GM12873 (cell line): Measurements from ENCODE around the gene SIK3.

Source experiments
- TF ChIP-seq, protein P1 (sequence below): IDR thresholded peaks from 2 replicates; pipeline ENCODE4 v1.5.1; 2012; ENCODE audit warnings: low read depth, mild to moderate bottlenecking, moderate library complexity, low read length, control low read depth; ENCODE audit not compliant: insufficient read depth; ENCODE audit errors: missing control alignments

SIK3 gene

GRCh38 chr11:116852261-116853031 lies 245.8 kb downstream of the SIK3 start:
- TF ChIP-seq, protein P1, sequence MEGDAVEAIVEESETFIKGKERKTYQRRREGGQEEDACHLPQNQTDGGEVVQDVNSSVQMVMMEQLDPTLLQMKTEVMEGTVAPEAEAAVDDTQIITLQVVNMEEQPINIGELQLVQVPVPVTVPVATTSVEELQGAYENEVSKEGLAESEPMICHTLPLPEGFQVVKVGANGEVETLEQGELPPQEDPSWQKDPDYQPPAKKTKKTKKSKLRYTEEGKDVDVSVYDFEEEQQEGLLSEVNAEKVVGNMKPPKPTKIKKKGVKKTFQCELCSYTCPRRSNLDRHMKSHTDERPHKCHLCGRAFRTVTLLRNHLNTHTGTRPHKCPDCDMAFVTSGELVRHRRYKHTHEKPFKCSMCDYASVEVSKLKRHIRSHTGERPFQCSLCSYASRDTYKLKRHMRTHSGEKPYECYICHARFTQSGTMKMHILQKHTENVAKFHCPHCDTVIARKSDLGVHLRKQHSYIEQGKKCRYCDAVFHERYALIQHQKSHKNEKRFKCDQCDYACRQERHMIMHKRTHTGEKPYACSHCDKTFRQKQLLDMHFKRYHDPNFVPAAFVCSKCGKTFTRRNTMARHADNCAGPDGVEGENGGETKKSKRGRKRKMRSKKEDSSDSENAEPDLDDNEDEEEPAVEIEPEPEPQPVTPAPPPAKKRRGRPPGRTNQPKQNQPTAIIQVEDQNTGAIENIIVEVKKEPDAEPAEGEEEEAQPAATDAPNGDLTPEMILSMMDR, result no peak

DNA sequence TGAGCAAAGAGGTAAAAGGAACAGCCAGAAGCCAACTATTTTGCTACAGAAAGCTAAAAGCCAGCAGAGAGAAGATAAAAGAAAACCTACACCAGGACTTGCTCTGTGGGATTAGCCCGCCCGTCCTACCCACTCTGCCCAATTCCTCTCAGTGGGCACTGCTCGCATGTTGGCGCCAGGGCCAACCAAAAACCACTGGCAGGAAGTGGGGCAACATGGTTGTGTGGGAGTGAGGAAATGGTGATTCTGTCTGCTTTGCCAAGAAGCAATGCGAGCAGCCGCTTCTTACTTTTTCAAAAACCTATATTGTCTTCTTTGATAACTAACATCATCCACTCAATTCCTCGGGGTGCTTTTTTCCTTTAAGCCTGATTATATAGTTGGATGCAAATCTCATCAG lies 246.6 kb downstream of the SIK3 start:
- TF ChIP-seq, protein P1, result no peak

DNA sequence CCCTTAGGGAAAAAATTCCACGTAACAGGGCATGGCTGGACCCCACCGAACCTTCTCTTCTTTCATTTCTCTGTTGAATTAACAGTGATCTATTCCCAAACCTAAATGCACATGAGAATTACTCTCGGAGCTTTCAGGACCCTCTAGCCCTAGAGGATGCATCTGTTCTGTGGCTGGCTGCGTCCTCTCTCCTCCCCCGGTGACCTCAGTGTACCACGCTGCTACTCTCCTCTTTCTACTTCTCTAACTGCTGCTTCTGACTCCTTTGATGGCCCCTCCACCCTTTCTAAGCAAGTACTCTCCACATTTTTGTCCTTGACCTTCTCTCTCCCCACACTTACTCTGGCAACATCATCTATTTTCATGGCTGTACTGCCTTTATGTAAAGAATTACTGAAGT lies 248.7 kb downstream of the SIK3 start:
- TF ChIP-seq, protein P1, result no peak

DNA sequence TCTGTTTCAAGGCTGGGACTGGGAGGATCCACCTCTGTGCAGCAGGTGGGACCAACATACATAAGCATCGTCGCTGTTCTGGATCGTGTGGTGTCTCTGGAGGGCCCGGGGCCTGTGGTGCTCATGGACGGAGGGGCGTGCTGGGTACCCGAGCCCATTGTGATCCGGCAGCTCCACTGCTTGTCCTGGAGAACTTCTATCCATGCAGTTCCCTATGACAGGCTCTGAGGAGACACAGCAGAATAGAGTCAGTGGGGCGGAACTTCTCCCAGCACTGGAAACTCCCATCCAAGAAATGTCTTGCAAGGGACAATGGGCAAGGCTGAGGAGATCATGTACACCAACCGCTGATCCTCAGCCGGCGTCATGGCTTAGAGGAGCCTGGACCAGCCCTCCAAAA lies 249.2 kb downstream of the SIK3 start:
- TF ChIP-seq, protein P1, result no peak

- TF ChIP-seq, protein P1, result no peak
Observed at GRCh38 chr11:116847612-116848011, 250.6 kb downstream of the SIK3 start.

- TF ChIP-seq, protein P1, result no peak
Observed at GRCh38 chr11:116844722-116845121, 253.5 kb downstream of the SIK3 start.

GRCh38 chr11:116843661-116844060 lies 254.6 kb downstream of the SIK3 start:
- TF ChIP-seq, protein P1, result no peak
